K562 (cell line): ENCODE data around the gene OST4. TPM values are rescaled to one million over a fixed set of nuclear protein-coding genes. Genes with fewer than 3 reads are reported as not detected.

Experiments
- ATAC-seq: fragments of 200-7000 bp; cut with Tn5 transposase; 3 replicates; pipeline ENCODE4 v1.9.1; 2020; ENCODE audit warnings: moderate library complexity
- BruUV-seq: library from RNA; stranded (reverse); fragments of 400-500 nt; replicated peaks from 2 replicates; lab custom pipeline; 2021; lab: Mats Ljungman, UMichigan
- CTCF ChIA-PET: fragments of 300-600 bp; formaldehyde crosslinking; extraction: SDS; loops from one replicate; lab custom pipeline; 2021; ENCODE audit warnings: low intra/inter-chr PET ratio; lab: Yijun Ruan, JAX
- POLR2A ChIA-PET: fragments of 300-600, 350-650 bp; sonication (Branson Sonifier 250); formaldehyde crosslinking; extraction: SDS; loops from one replicate; lab custom pipeline; 2021; ENCODE audit warnings: antibody characterized with exemption, inconsistent platforms; lab: Yijun Ruan, JAX
- DNase-seq, 4 experiments: peaks; one replicate each; pipeline versions ENCODE4 v3.0.0 to v3.0.0-alpha.2; 2011 to 2018; ENCODE audit warnings: low spot score in 3 of 4, mixed read lengths in 3 of 4; ENCODE audit errors: extremely low read depth in 1 of 4
- FAIRE-seq: peaks from 2 replicates; lab custom pipeline; 2011; peaks lifted over from hg19 to GRCh38; lab: Jason Lieb, UNC
- H2AFZ ChIP-seq: 2 replicates; pipeline ENCODE4 v1.6.0; 2011; ENCODE audit warnings: low read depth, low read length, control low read depth, inconsistent platforms
- H3K27ac ChIP-seq: fragments of 200-600 bp; 3 replicates; pipeline ENCODE4 v1.8.0; 2011; ENCODE audit warnings: low read depth, mild to moderate bottlenecking, control low read depth, inconsistent platforms, low read length, moderate library complexity, mixed read lengths; ENCODE audit errors: extremely low read depth
- H3K27me3 ChIP-seq, 2 experiments: fragments of 300-600 bp in 1 of 2; 2 replicates in 1 of 2; 3 replicates in 1 of 2; pipeline versions ENCODE4 v1.6.0 to v1.8.0; 2011; ENCODE audit warnings: inconsistent platforms in 2 of 2, low read length in 2 of 2, mild to moderate bottlenecking in 1 of 2, mixed read lengths in 1 of 2, moderate library complexity in 1 of 2; ENCODE audit not compliant: control insufficient read depth in 2 of 2, insufficient read depth in 2 of 2
- H3K36me3 ChIP-seq: fragments of 300-600 bp; 3 replicates; pipeline ENCODE4 v1.8.0; 2011; ENCODE audit warnings: mild to moderate bottlenecking, low read length, inconsistent platforms; ENCODE audit not compliant: control insufficient read depth, insufficient read depth
- H3K4me1 ChIP-seq, 2 experiments: fragments of 200-600 bp in 1 of 2; replicated peaks in 1 of 2; 2 replicates in 1 of 2; 3 replicates in 1 of 2; pipeline versions ENCODE4 v1.5.1 to v1.8.0; 2011; ENCODE audit warnings: inconsistent platforms in 2 of 2, low read length in 2 of 2, mild to moderate bottlenecking in 1 of 2, mixed read lengths in 1 of 2, moderate library complexity in 1 of 2; ENCODE audit not compliant: control insufficient read depth in 2 of 2, insufficient read depth in 2 of 2
- H3K4me2 ChIP-seq: 2 replicates; pipeline ENCODE4 v1.6.1; 2011; ENCODE audit warnings: low read length, control low read depth, inconsistent platforms, mixed read lengths; ENCODE audit not compliant: insufficient read depth
- H3K4me3 ChIP-seq: fragments of 200-600 bp; sonication (generic), shearing (Covaris generic); 2 replicates; pipeline ENCODE4 v1.5.1; 2016; ENCODE audit warnings: control low read depth, inconsistent platforms
- H3K79me2 ChIP-seq: fragments of 200-600 bp; 3 replicates; pipeline ENCODE4 v1.8.0; 2011; ENCODE audit warnings: low read length, inconsistent platforms; ENCODE audit not compliant: control insufficient read depth, insufficient read depth
- H3K9ac ChIP-seq, 2 experiments: 2 replicates each; pipeline versions ENCODE4 v1.6.0 to v1.6.1; 2011; ENCODE audit warnings: low read depth in 2 of 2, low read length in 2 of 2, control low read depth in 1 of 2, inconsistent platforms in 1 of 2, mild to moderate bottlenecking in 1 of 2, mixed read lengths in 1 of 2; ENCODE audit not compliant: insufficient read depth in 1 of 2
- H3K9me1 ChIP-seq: one replicate; pipeline ENCODE4 v1.6.0; 2011; ENCODE audit warnings: inconsistent platforms, mild to moderate bottlenecking, low read length, moderate library complexity; ENCODE audit not compliant: control insufficient read depth, insufficient read depth
- H3K9me3 ChIP-seq: replicated peaks from 2 replicates; pipeline ENCODE4 v1.5.1; 2011; ENCODE audit warnings: low read depth, low read length, inconsistent platforms; ENCODE audit not compliant: control insufficient read depth, insufficient read depth
- H4K20me1 ChIP-seq: replicated peaks from 2 replicates; pipeline ENCODE4 v1.6.1; 2011; ENCODE audit warnings: low read length, inconsistent platforms, mixed read lengths; ENCODE audit not compliant: control insufficient read depth, insufficient read depth
- EHMT2 ChIP-seq: fragments of 450-650 bp; IDR thresholded peaks from 2 replicates; pipeline ENCODE4 v1.6.1; 2018; ENCODE audit warnings: antibody characterized with exemption
- MTA3 ChIP-seq: fragments of 450-650 bp; formaldehyde crosslinking; IDR thresholded peaks from 2 replicates; pipeline ENCODE4 v1.6.1; 2017; ENCODE audit warnings: mild to moderate bottlenecking, borderline replicate concordance
- POLR2G ChIP-seq: fragments of 200-400 bp; formaldehyde crosslinking; IDR thresholded peaks from 2 replicates; pipeline ENCODE4 v1.6.1; 2017; ENCODE audit warnings: low read depth, mild to moderate bottlenecking, antibody characterized with exemption, low read length, moderate library complexity
- RBFOX2 ChIP-seq: fragments of 200-400 bp; formaldehyde crosslinking; IDR thresholded peaks from 2 replicates; pipeline ENCODE4 v1.6.1; 2017; ENCODE audit warnings: low read depth, mild to moderate bottlenecking, low read length, moderate library complexity
- SMAD1 ChIP-seq: fragments of 150-350 bp; IDR thresholded peaks from 2 replicates; pipeline ENCODE4 v1.6.1; 2014; ENCODE audit warnings: low read length, low read depth; ENCODE audit not compliant: partially characterized antibody
- TCF15 ChIP-seq: fragments of 250-450 bp; sonication (Bioruptor Pico); IDR thresholded peaks from 2 replicates; pipeline ENCODE4 v1.8.0; 2022; ENCODE audit warnings: moderate library complexity, mild to moderate bottlenecking, inconsistent platforms
- ZNF212 ChIP-seq: fragments of 450-650 bp; formaldehyde crosslinking; IDR thresholded peaks from 2 replicates; pipeline ENCODE4 v1.4.0; 2020; ENCODE audit warnings: mild to moderate bottlenecking
- WGBS: fragments of 100-300 bp; shearing (Covaris generic); methylation state at CpG from one replicate; pipeline ENCODE4 v1.1.6; 2016; ENCODE audit warnings: low coverage, mixed read lengths; ENCODE audit not compliant: insufficient coverage; ENCODE audit errors: missing lambda C conversion rate; 5-methylcytosine and 5-hydroxymethylcytosine counted together
- in situ Hi-C: fragments of 300-500 bp; cut with MboI; formaldehyde crosslinking; loops from 4 replicates; pipeline ENCODE4 v1.15.0; 2018; ENCODE audit warnings: inconsistent platforms, mixed read lengths
- intact Hi-C: fragments of 100-400 bp; cut with micrococcal nuclease; formaldehyde crosslinking; loops from 2 replicates; pipeline ENCODE4 v1.14.2; 2022
- polyA plus RNA-seq, 8 experiments: library from polyadenylated mRNA; depleted of rRNA in 4 of 8; stranded (reverse) in 5 of 8; unstranded in 3 of 8; fragments of >200 nt; fragmentation: Nextera tagmentation in 2 of 8; fragmentation: Illumina TruSeq in 1 of 8; extraction: Ambion mirVana in 2 of 8; extraction: Trizol in 1 of 8; gene quantifications; 2 replicates each; pipeline versions ENCODE4 v1.2.1 to v1.2.3, GENCODE V29; 2011 to 2014; ENCODE audit warnings: inconsistent platforms in 1 of 8, missing spikeins in 1 of 8
- total RNA-seq, 7 experiments: library from RNA; depleted of rRNA in 6 of 7; stranded (reverse); fragments of >200 nt in 6 of 7; fragmentation: Illumina TruSeq in 2 of 7; extraction: Trizol in 2 of 7; gene quantifications; 2 replicates each; pipeline versions ENCODE4 v1.2.1 to v1.2.3, GENCODE V29; 2011 to 2021; ENCODE audit warnings: low replicate concordance in 1 of 7

The OST4 gene
- total and polyA plus RNA-seq, 9 of the 15 experiments (the other 6 are each of a cell fraction or from before 2014, with no cell fraction given), result 186 to 1,155 (median 355) TPM

- DNase-seq (no peak), ATAC-seq (no peak), FAIRE-seq (no peak)
- Histone ChIP-seq H3K4me1 (peaks cover 32 to 37% of the 10 kb centered on the region in 2 experiments), H4K20me1 (no peaks in the 10 kb centered on the region), H3K27ac (no peak overlapping the region), H3K4me3 (no peak overlapping the region), H3K9me1 (no peaks in the 10 kb centered on the region), H2AFZ (no peak overlapping the region), H3K36me3 (peaks cover 63% of the 10 kb centered on the region), H3K27me3 (no peaks in the 10 kb centered on the region), H3K9ac (no peak overlapping the region), H3K79me2 (no peaks in the 10 kb centered on the region), H3K9me3 (no peaks in the 10 kb centered on the region), H3K4me2 (no peak overlapping the region)
- TF ChIP-seq POLR2G, result 0 out of 2 replicates have a peak, but pooled peaks have one; percentile 44
- peak; percentile 25; the same call in 1 of the 2 replicates for TF ChIP-seq RBFOX2
- no peak for TF ChIP-seq SMAD1
- ChIA-PET CTCF (no interaction called here), POLR2A (interaction anchor here (0.8 to 10.5 kb wide), 10 partner anchors 7 to 102 kb away, joined by 3 to 112 read pairs (median 4); partner anchors contain the start of genes AGBL5 and OST4)
- WGBS, result 88% methylated on average over 15 of the region's 15 CpGs
- intact Hi-C loops, result no loop called here
- in situ Hi-C loops, result no loop called here
- no TSS peak for BruUV-seq
Measured at GRCh38 chr2:27059141-27059820, 12.2 kb downstream of the OST4 start.

- H3K36me3 ChIP-seq, result peaks cover 71% of the 10 kb centered on the region
- no peaks in the 10 kb centered on the region for H3K9me1 ChIP-seq
- H3K79me2 ChIP-seq, result no peaks in the 10 kb centered on the region
- in situ Hi-C loops (no loop called here), intact Hi-C loops (no loop called here)
- no peak overlapping the region for H3K4me2 ChIP-seq
- ChIA-PET CTCF (no interaction called here), POLR2A (interaction anchor here (0.6 to 10.5 kb wide), 7 partner anchors 8 to 104 kb away, joined by 3 to 112 read pairs (median 4); partner anchors contain the start of gene OST4)
- H2AFZ ChIP-seq, result no peak overlapping the region
- no peak for ATAC-seq
- H4K20me1 ChIP-seq, result no peaks in the 10 kb centered on the region
- H3K9ac ChIP-seq, result peak overlapping the region in 1 of 2 experiments; percentile 6; a peak in 1 of 4 replicates
- WGBS, result 85% methylated on average over 10 of the region's 10 CpGs
- H3K27ac ChIP-seq, result no peak overlapping the region
- no peak overlapping the region for H3K4me3 ChIP-seq
- no peak for TF ChIP-seq MTA3
- TF ChIP-seq EHMT2, result no peak
- TF ChIP-seq ZNF212, result no peak
- no peak for TF ChIP-seq TCF15
- TF ChIP-seq POLR2G, result peak; percentile 25; the same call in 1 of the 2 replicates
- BruUV-seq, result no TSS peak
- H3K4me1 ChIP-seq, result peaks cover 24 to 28% of the 10 kb centered on the region in 2 experiments
- H3K9me3 ChIP-seq, result no peaks in the 10 kb centered on the region
- FAIRE-seq, result no peak
- H3K27me3 ChIP-seq, result no peaks in the 10 kb centered on the region
- no peak for DNase-seq
Measured at GRCh38 chr2:27058210-27058609, 13.2 kb downstream of the OST4 start.
